NT2/D1 (cell line): ENCODE data around the gene RNF44.

Experiments used
- DNase-seq: peaks from one replicate; pipeline ENCODE4 v3.0.0-alpha.2; 2011; ENCODE audit warnings: low read depth, low spot score
- H3K27me3 ChIP-seq: 2 replicates; pipeline ENCODE4 v1.6.0; 2011; ENCODE audit warnings: mild to moderate bottlenecking; ENCODE audit not compliant: insufficient read length, insufficient read depth
- H3K36me3 ChIP-seq: 2 replicates; pipeline ENCODE4 v1.6.1; 2011; ENCODE audit warnings: mild to moderate bottlenecking, low read length, mixed read lengths; ENCODE audit not compliant: insufficient read depth, insufficient read length
- H3K4me1 ChIP-seq: 2 replicates; pipeline ENCODE4 v1.5.1; 2011; ENCODE audit not compliant: insufficient read depth, insufficient read length
- H3K4me3 ChIP-seq: 2 replicates; pipeline ENCODE4 v1.5.1; 2011; ENCODE audit warnings: low read depth; ENCODE audit not compliant: insufficient read length
- H3K9ac ChIP-seq: 2 replicates; pipeline ENCODE4 v1.6.0; 2011; ENCODE audit warnings: low read depth; ENCODE audit not compliant: insufficient read length
- H3K9me3 ChIP-seq: 2 replicates; pipeline ENCODE4 v1.5.1; 2011; ENCODE audit warnings: mild to moderate bottlenecking, low read length; ENCODE audit not compliant: insufficient read depth
- SUZ12 ChIP-seq: IDR thresholded peaks from 2 replicates; pipeline ENCODE4 v1.6.1; 2011; ENCODE audit not compliant: insufficient read length, insufficient read depth; ENCODE audit errors: extremely low read depth
- YY1 ChIP-seq: IDR thresholded peaks from 2 replicates; pipeline ENCODE4 v1.6.1; 2011; ENCODE audit not compliant: insufficient read length, insufficient read depth
- ZNF274 ChIP-seq: IDR thresholded peaks from 2 replicates; pipeline ENCODE4 v1.6.1; 2011; ENCODE audit warnings: mild to moderate bottlenecking, low read depth, low read length

Gene RNF44

DNA sequence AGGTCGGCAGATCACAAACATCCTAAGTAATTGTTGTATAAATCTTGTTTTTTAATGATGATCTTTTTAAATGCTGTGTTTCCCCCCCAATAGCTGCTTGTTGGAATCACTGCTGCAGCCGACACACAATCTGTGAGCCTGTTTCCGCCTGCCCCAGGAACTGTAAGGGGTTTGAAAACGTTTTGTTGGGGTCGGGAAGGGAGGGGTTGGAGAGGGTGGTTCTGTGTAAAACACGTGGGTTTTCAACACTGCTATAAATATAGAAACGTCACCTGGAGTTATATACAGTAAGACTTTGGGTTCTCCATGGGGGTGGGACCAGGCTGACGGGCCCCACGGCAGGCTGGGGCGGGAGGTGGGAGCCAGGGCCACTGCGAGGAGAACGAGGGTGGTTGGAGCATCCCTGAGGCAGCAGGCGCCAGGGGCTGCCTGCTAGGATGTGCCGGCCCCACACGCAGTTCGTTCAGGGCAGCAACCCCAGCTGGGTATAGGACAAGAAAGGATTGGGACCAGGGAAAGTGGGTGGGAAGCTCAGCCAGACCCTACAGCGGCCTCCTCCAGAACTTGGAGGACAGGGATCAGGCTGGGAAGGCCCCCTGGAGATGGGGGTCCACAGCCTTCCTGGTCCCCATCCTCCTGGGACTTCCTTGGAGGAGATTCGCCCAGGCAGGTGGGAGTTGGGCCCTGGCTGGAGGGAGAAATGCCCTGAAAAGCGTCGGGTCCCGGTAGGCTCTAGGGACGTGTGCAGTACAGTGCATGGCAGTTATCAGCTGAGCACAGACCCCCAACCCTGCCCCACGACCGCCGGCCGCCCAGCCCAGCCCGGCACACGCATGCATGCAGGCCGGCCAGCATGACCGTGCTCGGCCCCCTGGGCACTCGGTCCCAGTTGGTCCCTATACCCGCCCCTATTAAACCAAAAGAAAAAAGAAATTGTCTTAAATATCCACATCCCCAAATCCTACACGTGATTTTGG is 9.7 kb downstream of the RNF44 start:
- no peak for TF ChIP-seq SUZ12
- TF ChIP-seq ZNF274, result no peak
- TF ChIP-seq YY1, result no peak
- Histone ChIP-seq H3K27me3 (no peaks in the 10 kb centered on the region), H3K36me3 (peaks cover 48% of the 10 kb centered on the region), H3K9ac (no peak overlapping the region), H3K4me3 (no peak overlapping the region), H3K4me1 (peaks cover 9% of the 10 kb centered on the region), H3K9me3 (no peaks in the 10 kb centered on the region)
- no peak for DNase-seq

DNA sequence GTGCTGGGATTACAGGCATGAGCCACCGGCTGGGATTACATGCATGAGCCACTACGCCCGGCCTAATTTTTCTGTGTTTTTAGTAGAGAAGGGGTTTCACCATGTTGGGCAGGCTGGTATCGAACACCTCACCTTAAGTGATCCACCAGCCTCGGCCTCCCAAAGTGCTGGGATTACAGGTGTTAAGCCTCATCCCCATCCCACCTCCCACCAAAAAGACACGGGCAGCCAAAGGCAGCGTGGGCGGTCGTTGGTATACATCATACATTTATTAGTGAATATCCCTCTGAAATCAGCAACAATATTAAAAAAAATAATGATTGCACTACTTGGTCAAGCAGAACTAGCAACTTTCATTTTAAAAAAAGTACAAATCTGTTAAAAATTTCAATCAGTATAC is 10.7 kb downstream of the RNF44 start:
- DNase-seq, result no peak
- TF ChIP-seq YY1 (no peak), ZNF274 (no peak), SUZ12 (no peak)
- peaks cover 9% of the 10 kb centered on the region for H3K4me1 ChIP-seq
- no peaks in the 10 kb centered on the region for H3K9me3 ChIP-seq
- H3K4me3 ChIP-seq, result no peak overlapping the region
- H3K36me3 ChIP-seq, result peaks cover 40% of the 10 kb centered on the region
- H3K9ac ChIP-seq, result no peak overlapping the region
- no peaks in the 10 kb centered on the region for H3K27me3 ChIP-seq

GRCh38 chr5:176525677-176526076 is 11.5 kb downstream of the RNF44 start:
- peaks cover 4% of the 10 kb centered on the region for H3K4me1 ChIP-seq
- no peak overlapping the region for H3K4me3 ChIP-seq
- no peaks in the 10 kb centered on the region for H3K9me3 ChIP-seq
- H3K27me3 ChIP-seq, result no peaks in the 10 kb centered on the region
- no peak for TF ChIP-seq YY1
- TF ChIP-seq ZNF274, result no peak
- TF ChIP-seq SUZ12, result no peak
- no peak overlapping the region for H3K9ac ChIP-seq
- H3K36me3 ChIP-seq, result peaks cover 33% of the 10 kb centered on the region
- no peak for DNase-seq

- no peak overlapping the region for H3K4me3 ChIP-seq
Observed at GRCh38 chr5:176524987-176525386, 12.2 kb downstream of the RNF44 start.

GRCh38 chr5:176524138-176524537 is 13.1 kb downstream of the RNF44 start:
- H3K4me1 ChIP-seq, result peaks cover 4% of the 10 kb centered on the region
- no peak for DNase-seq
- no peak overlapping the region for H3K9ac ChIP-seq

More at GRCh38 chr5:176524987-176525386, 12.2 kb downstream of the RNF44 start:
- Histone ChIP-seq H3K9me3 (no peaks in the 10 kb centered on the region), H3K9ac (no peak overlapping the region), H3K36me3 (peaks cover 28% of the 10 kb centered on the region), H3K4me1 (peaks cover 4% of the 10 kb centered on the region), H3K27me3 (no peaks in the 10 kb centered on the region)
- no peak for DNase-seq
- TF ChIP-seq ZNF274 (no peak), YY1 (no peak)

GRCh38 chr5:176521699-176522263 is 15.4 kb downstream of the RNF44 start:
- Histone ChIP-seq H3K27me3 (no peaks in the 10 kb centered on the region), H3K4me1 (no peaks in the 10 kb centered on the region), H3K36me3 (no peaks in the 10 kb centered on the region), H3K9me3 (no peaks in the 10 kb centered on the region), H3K4me3 (no peak overlapping the region), H3K9ac (no peak overlapping the region)
- DNase-seq, result no peak
- TF ChIP-seq YY1, result no peak
- no peak for TF ChIP-seq ZNF274
- TF ChIP-seq SUZ12, result no peak

More at GRCh38 chr5:176524138-176524537, 13.1 kb downstream of the RNF44 start:
- Histone ChIP-seq H3K4me3 (no peak overlapping the region), H3K36me3 (peaks cover 21% of the 10 kb centered on the region), H3K27me3 (no peaks in the 10 kb centered on the region), H3K9me3 (no peaks in the 10 kb centered on the region)
- TF ChIP-seq ZNF274 (no peak), YY1 (no peak), SUZ12 (no peak)

GRCh38 chr5:176521286-176521685 is 15.9 kb downstream of the RNF44 start:
- no peaks in the 10 kb centered on the region for H3K9me3 ChIP-seq
- no peak for DNase-seq
- no peak overlapping the region for H3K9ac ChIP-seq
- H3K4me1 ChIP-seq, result no peaks in the 10 kb centered on the region
- TF ChIP-seq SUZ12, result no peak
- TF ChIP-seq ZNF274, result no peak
- no peak for TF ChIP-seq YY1
- H3K36me3 ChIP-seq, result no peaks in the 10 kb centered on the region
- H3K27me3 ChIP-seq, result no peaks in the 10 kb centered on the region
- no peak overlapping the region for H3K4me3 ChIP-seq
